Suprapubic skin (tissue), 4 donors: Measurements from ENCODE around the gene DAGLB.

Experiments used
- CTCF ChIP-seq, 2 donors: fragments of 200-600 bp in 1 of 2; fragments of 450-650 bp in 1 of 2; sonication (generic) in 1 of 2; IDR thresholded peaks; one replicate each; pipeline ENCODE4 v1.5.1; 2016 to 2019; ENCODE audit warnings: antibody characterized with exemption in 2 of 2, mild to moderate bottlenecking in 1 of 2, moderate library complexity in 1 of 2
- POLR2A ChIP-seq, 2 donors: fragments of 450-650 bp; IDR thresholded peaks; one replicate each; pipeline ENCODE4 v1.6.1; 2017; ENCODE audit warnings: antibody characterized with exemption in 2 of 2, mild to moderate bottlenecking in 2 of 2, moderate library complexity in 2 of 2
- POLR2AphosphoS5 ChIP-seq, 3 donors: sonication (generic); formaldehyde crosslinking; IDR thresholded peaks; one replicate each; pipeline ENCODE4 v1.6.1; 2017; ENCODE audit warnings: antibody characterized with exemption in 3 of 3

GRCh38 chr7:6487184-6487545, 39.4 kb upstream of the DAGLB start:
- TF ChIP-seq POLR2A (IDR thresholded peaks at IDR 0.05) (no peak), CTCF (IDR thresholded peaks at IDR 0.05) (no peak), POLR2AphosphoS5 (IDR thresholded peaks at IDR 0.05) (no peak)
